Stimulated activated CD8-positive, alpha-beta memory T cell treated with anti-CD3 and anti-CD28 coated beads, Interleukin-7, amount 100 ng/mL, for 48 hours (primary cell): Measurements from ENCODE around the gene HDAC6.
"Not testable (repeated sequence)": the region's sequence is repeated elsewhere in the genome, so short reads cannot be mapped to it uniquely, and the experiment has no call there.

Source experiments
- DNase-seq, 2 donors: peaks; one replicate each; pipeline ENCODE4 v3.0.0-alpha.2; 2020; ENCODE audit warnings: low read depth in 1 of 2; ENCODE audit errors: extremely low read depth in 1 of 2

The HDAC6 gene

GRCh38 chrX:48789366-48790220 is 12.3 kb upstream of the HDAC6 start:
- no peak for DNase-seq

- no peak for DNase-seq
Measured at GRCh38 chrX:48790477-48790876, 11.4 kb upstream of the HDAC6 start.

DNA sequence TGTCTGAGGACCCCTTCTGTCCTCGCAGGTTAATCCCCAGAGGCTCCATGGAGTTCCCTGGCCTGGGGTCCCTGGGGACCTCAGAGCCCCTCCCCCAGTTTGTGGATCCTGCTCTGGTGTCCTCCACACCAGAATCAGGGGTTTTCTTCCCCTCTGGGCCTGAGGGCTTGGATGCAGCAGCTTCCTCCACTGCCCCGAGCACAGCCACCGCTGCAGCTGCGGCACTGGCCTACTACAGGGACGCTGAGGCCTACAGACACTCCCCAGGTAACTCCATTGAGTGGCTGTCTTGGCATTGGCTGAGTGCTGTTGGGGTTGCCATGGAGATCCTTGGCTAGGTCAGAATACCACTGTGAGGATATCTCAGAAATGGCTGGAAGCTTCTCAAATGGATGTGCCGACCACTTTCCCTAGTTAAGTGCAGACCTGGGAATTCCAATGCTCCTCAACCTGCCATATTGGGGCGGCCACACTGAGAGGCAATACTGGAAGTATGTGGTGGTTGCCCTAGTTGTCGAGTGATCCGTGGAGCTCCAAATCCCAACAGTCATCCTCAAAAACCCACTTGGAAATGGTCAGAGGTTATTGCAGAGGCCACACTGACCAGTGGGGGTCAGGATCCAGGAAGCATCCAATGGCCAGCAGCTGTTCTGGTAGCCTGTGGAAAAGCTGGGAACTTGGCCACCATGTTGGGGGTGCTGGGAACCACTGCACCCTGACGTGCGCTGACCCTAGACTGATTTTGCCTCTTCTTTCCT is 10.6 kb upstream of the HDAC6 start:
- no peak for DNase-seq

DNA sequence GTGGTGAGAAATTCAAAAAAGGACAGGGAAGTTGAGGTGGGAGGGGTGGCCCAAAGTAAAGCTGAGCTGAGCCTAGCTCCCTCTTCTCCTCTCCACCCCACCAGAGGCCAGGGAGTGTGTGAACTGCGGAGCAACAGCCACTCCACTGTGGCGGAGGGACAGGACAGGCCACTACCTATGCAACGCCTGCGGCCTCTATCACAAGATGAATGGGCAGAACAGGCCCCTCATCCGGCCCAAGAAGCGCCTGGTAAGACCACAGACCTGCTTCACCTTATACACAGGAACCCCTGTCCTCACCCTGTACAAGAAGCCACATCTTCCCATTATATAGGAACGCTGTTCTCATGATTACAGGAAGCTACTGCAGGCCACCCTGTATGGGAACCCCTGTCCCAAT is 9.6 kb upstream of the HDAC6 start:
- no peak for DNase-seq

DNA sequence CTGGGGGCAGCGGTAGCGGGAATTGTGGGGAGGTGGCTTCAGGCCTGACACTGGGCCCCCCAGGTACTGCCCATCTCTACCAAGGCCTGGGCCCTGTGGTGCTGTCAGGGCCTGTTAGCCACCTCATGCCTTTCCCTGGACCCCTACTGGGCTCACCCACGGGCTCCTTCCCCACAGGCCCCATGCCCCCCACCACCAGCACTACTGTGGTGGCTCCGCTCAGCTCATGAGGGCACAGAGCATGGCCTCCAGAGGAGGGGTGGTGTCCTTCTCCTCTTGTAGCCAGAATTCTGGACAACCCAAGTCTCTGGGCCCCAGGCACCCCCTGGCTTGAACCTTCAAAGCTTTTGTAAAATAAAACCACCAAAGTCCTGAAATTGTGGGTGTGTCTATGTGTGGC is 7.9 kb upstream of the HDAC6 start:
- no peak for DNase-seq

DNA sequence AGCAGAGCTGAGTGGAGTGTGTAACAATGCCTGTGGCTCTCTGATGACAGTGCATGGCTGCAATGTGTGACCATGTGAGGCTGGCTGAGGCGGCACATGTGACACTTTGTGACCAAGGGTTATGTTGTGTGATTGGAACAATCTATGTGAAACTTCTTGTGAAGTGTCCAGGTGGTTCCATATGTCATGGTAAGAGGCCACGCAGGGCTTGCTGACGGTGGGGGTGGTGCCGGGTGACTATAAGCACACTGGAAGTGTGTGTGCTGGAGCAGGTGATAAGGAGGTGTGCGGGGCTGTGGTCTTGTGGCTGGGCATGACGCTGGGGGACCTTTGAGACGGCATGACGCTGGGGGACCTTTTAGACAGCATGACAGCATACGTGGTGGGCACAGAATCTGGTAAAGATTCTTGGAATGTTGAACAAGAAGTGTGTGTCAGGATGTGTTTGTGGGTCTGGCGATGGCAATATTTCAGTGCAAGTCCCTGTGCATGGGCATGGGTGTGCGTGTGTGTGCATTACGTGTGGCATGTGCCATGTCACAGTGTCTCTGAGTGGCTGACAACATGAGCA is 7.4 kb upstream of the HDAC6 start:
- DNase-seq: no peak

- DNase-seq: no peak
Measured at GRCh38 chrX:48794911-48795515, 6.9 kb upstream of the HDAC6 start.

- no peak for DNase-seq
Measured at GRCh38 chrX:48798318-48798717, 3.5 kb upstream of the HDAC6 start.

DNA sequence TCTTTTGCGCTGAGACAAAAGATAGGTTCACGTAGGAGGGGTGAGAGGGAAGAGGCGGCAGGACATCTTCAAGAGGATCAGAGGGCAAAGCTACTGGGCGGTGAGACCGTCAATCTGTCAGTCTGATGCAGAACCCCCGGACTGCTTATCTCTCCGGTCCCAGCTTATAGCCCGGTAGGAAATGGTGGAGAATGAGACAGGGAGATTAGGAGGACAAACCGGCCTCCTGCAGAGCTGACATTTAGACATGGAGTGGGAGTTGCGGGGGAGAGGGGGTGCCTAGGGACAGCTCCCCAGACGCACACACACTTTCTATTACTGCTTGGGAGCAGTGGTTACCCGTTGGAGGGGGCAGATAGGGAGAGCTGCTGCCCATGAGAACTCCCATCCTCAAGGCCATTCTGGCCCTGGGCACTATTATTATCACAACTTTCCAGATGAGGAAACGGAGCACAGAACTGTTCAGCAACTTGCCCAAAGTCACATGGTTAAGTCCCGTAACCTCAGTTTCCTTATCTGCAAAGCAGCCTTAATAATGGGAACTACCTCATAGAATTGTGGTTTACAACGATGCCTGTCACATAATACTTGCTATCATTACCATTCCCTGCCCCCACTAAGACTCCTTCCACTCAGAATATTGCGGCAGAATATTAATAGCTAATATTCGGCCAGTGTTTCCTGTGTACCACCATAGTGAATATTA is 1.1 kb upstream of the HDAC6 start:
- no peak for DNase-seq

GRCh38 chrX:48802089-48802904 is 430 bp downstream of the HDAC6 start:
- DNase-seq: peak; percentile 42 to 69

DNA sequence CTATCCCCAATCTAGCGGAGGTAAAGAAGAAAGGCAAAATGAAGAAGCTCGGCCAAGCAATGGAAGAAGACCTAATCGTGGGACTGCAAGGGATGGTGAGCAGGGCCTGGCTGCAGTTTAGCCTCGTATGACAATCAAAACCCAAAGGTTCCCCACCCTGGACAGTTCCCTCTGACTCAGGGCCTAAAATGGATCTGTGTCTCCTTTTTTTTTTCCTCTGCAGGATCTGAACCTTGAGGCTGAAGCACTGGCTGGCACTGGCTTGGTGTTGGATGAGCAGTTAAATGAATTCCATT is 986 bp downstream of the HDAC6 start:
- no peak for DNase-seq

DNA sequence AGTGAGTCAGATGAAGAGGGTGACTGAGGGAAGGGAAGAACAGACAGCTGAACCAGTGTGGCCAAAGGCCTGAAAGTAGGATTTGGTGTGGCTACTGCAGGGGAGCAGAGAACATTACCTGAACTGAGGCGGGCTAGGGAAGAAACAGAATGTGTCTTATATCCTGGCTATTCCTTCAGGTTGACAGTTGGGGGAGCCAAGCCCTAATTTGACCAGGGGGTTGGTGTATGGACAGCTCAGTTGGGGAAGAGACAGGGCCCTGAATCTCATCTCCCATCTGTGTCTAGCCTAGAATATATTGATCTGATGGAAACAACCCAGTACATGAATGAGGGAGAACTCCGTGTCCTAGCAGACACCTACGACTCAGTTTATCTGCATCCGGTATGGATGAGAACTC is 4.2 kb downstream of the HDAC6 start:
- no peak for DNase-seq

DNA sequence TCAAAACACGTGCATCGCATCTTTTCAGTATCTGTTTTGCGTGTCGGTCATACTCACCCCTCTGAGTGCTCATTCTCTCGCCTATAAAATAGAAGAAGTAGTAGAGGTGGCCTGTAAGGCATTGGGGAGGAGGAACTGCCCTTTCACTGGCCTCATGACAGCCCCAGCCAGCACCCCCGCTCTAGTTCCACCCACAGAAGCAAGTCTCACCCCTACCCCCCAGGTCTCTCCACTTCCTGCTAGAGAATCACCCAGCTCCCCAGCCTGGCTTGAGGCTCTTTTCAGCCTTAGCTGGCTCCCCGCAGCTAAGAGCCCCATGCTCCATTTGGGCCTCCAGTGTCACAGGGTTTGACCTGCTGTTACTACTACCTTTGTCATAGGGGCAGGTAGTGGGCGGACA is 11.8 kb downstream of the HDAC6 start:
- DNase-seq: no peak

GRCh38 chrX:48814722-48815121 is 12.9 kb downstream of the HDAC6 start:
- no peak for DNase-seq

- DNase-seq: no peak
Measured at GRCh38 chrX:48815266-48815665, 13.4 kb downstream of the HDAC6 start.

DNA sequence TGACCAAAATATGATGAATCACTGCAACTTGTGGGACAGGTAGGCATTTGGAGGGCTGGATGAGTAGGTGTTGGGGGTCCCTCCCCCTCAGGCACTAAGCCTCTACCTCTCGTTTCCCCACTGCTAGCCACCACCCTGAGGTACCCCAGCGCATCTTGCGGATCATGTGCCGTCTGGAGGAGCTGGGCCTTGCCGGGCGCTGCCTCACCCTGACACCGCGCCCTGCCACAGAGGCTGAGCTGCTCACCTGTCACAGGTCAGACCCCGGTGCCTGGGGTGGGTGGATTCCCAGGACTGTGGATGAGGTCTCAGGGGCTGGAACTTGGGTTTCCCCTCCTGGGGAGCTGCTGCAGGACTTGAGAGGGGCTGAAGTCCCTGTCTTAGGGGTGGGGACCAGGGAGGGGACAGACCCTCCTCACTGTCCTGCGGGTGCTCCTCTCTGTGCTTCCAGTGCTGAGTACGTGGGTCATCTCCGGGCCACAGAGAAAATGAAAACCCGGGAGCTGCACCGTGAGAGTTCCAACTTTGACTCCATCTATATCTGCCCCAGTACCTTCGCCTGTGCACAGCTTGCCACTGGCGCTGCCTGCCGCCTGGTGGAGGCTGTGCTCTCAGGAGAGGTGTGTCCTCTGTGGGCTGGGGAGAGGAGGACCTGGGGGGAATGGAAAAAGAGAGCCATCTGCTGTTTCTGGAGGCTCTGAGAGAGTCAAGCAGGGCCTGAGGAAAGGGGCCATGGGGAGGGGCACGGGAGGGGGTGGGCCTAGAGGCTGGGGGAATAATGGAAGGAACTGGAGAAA is 14.3 kb downstream of the HDAC6 start:
- no peak for DNase-seq

GRCh38 chrX:48818098-48818497 is 16.2 kb downstream of the HDAC6 start:
- no peak for DNase-seq

GRCh38 chrX:48818866-48819265 is 17.0 kb downstream of the HDAC6 start:
- DNase-seq: no peak

- not testable (repeated sequence) for DNase-seq
Measured at GRCh38 chrX:48819394-48819793, 17.5 kb downstream of the HDAC6 start.
